Hepatocyte (in vitro differentiated cells): Measurements from ENCODE around the gene PIWIL1. TPM values are rescaled to one million over a fixed set of nuclear protein-coding genes. Genes with fewer than 3 reads are reported as not detected.

ENCODE experiments used
- DNase-seq: peaks from one replicate; pipeline ENCODE4 v3.0.0-alpha.2; 2016; ENCODE audit warnings: low spot score
- H2AFZ ChIP-seq: fragments of 200-600 bp; sonication (generic); 2 replicates; pipeline ENCODE4 v1.6.0; 2016; ENCODE audit warnings: antibody characterized with exemption, mild to moderate bottlenecking
- H3K27ac ChIP-seq: fragments of 200-600 bp; sonication (generic); 2 replicates; pipeline ENCODE4 v1.5.1; 2016; ENCODE audit warnings: mild to moderate bottlenecking
- H3K27me3 ChIP-seq: fragments of 200-600 bp; sonication (generic); 2 replicates; pipeline ENCODE4 v1.6.1; 2016
- H3K36me3 ChIP-seq: fragments of 200-600 bp; sonication (generic); replicated peaks from 2 replicates; pipeline ENCODE4 v1.5.1; 2016; ENCODE audit warnings: low read depth; ENCODE audit not compliant: insufficient read depth
- H3K4me1 ChIP-seq: fragments of 200-600 bp; sonication (generic); 2 replicates; pipeline ENCODE4 v1.5.1; 2016; ENCODE audit warnings: mild to moderate bottlenecking, moderate library complexity; ENCODE audit not compliant: insufficient read depth
- H3K4me2 ChIP-seq: fragments of 200-600 bp; sonication (generic); 2 replicates; pipeline ENCODE4 v1.6.0; 2016
- H3K4me3 ChIP-seq: fragments of 200-600 bp; sonication (generic); 2 replicates; pipeline ENCODE4 v1.5.1; 2016; ENCODE audit warnings: mild to moderate bottlenecking
- H3K79me2 ChIP-seq: fragments of 200-600 bp; sonication (generic); 2 replicates; pipeline ENCODE4 v1.6.0; 2017; ENCODE audit warnings: mild to moderate bottlenecking
- H3K9me2 ChIP-seq: fragments of 200-600 bp; sonication (generic); replicated peaks from 2 replicates; pipeline ENCODE4 v1.6.0; 2017; ENCODE audit warnings: mild to moderate bottlenecking; ENCODE audit not compliant: insufficient read depth
- H3K9me3 ChIP-seq: fragments of 200-600 bp; sonication (generic); 2 replicates; pipeline ENCODE4 v1.5.1; 2016; ENCODE audit warnings: low read depth, mild to moderate bottlenecking
- H4K20me1 ChIP-seq: fragments of 200-600 bp; sonication (generic); 2 replicates; pipeline ENCODE4 v1.6.0; 2016; ENCODE audit warnings: mild to moderate bottlenecking; ENCODE audit not compliant: insufficient read depth, poor library complexity, severe bottlenecking
- CTCF ChIP-seq: fragments of 200-600 bp; sonication (generic); IDR thresholded peaks from 2 replicates; pipeline ENCODE4 v1.5.1; 2016; ENCODE audit warnings: antibody characterized with exemption, mild to moderate bottlenecking; ENCODE audit not compliant: poor library complexity
- EZH2 ChIP-seq: fragments of 200-600 bp; sonication (generic); IDR thresholded peaks from 2 replicates; pipeline ENCODE4 v1.6.1; 2016; ENCODE audit warnings: antibody characterized with exemption, mild to moderate bottlenecking, borderline replicate concordance
- EZH2phosphoT487 ChIP-seq: fragments of 200-600 bp; sonication (generic); IDR thresholded peaks from one replicate; pipeline ENCODE4 v1.6.1; 2018; ENCODE audit warnings: antibody characterized with exemption, mild to moderate bottlenecking, low read depth, moderate library complexity; ENCODE audit not compliant: unreplicated experiment, severe bottlenecking
- WGBS: methylation state at CpG from one replicate; pipeline ENCODE4 v1.1.6; 2016; ENCODE audit warnings: low lambda C conversion rate; ENCODE audit errors: missing lambda C conversion rate; 5-methylcytosine and 5-hydroxymethylcytosine counted together
- polyA plus RNA-seq: library from polyadenylated mRNA; unstranded; fragments of >200 nt; fragmentation: Nextera tagmentation; extraction: Ambion mirVana; gene quantifications from 2 replicates; pipeline ENCODE4 v1.2.1, GENCODE V29; 2016
- total RNA-seq: library from RNA; depleted of rRNA; stranded (reverse); fragments of >200 nt; gene quantifications from 2 replicates; pipeline ENCODE4 v1.2.3, GENCODE V29; 2014

PIWIL1 gene
- total and polyA plus RNA-seq, 2 experiments from 2014 or later = not detected

- Histone ChIP-seq H3K27me3 (peaks cover 3% of the 10 kb centered on the region), H3K9me3 (no peaks in the 10 kb centered on the region), H3K4me3 (no peak overlapping the region), H2AFZ (no peak overlapping the region), H3K36me3 (no peaks in the 10 kb centered on the region), H3K27ac (no peak overlapping the region), H4K20me1 (no peaks in the 10 kb centered on the region), H3K4me1 (no peaks in the 10 kb centered on the region), H3K79me2 (no peaks in the 10 kb centered on the region), H3K9me2 (no peaks in the 10 kb centered on the region), H3K4me2 (no peak overlapping the region)
- no peak for TF ChIP-seq CTCF
- no peak for TF ChIP-seq EZH2phosphoT487
- WGBS = 70% methylated on average over 2 of the region's 2 CpGs
- DNase-seq = no peak
Measured at GRCh38 chr12:130382818-130383217, 45.1 kb downstream of the PIWIL1 start.

- 71% methylated on average over 3 of the region's 3 CpGs for WGBS
- H3K27ac ChIP-seq = no peak overlapping the region
- peaks cover 5% of the 10 kb centered on the region for H3K27me3 ChIP-seq
- no peak for DNase-seq
- TF ChIP-seq EZH2phosphoT487 (no peak), CTCF (no peak), EZH2 (no peak)
- no peak overlapping the region for H3K4me2 ChIP-seq
- H3K79me2 ChIP-seq = no peaks in the 10 kb centered on the region
- H3K9me2 ChIP-seq = no peaks in the 10 kb centered on the region
- no peaks in the 10 kb centered on the region for H3K9me3 ChIP-seq
- H3K36me3 ChIP-seq = no peaks in the 10 kb centered on the region
- H3K4me3 ChIP-seq = no peak overlapping the region
- no peaks in the 10 kb centered on the region for H3K4me1 ChIP-seq
- no peaks in the 10 kb centered on the region for H4K20me1 ChIP-seq
- no peak overlapping the region for H2AFZ ChIP-seq
Measured at GRCh38 chr12:130384234-130384633, 46.5 kb downstream of the PIWIL1 start.

- no peak overlapping the region for H2AFZ ChIP-seq
- no peak overlapping the region for H3K4me2 ChIP-seq
- no peaks in the 10 kb centered on the region for H4K20me1 ChIP-seq
- H3K36me3 ChIP-seq = no peaks in the 10 kb centered on the region
- no peaks in the 10 kb centered on the region for H3K9me3 ChIP-seq
- no peak for TF ChIP-seq EZH2
- no peak for TF ChIP-seq EZH2phosphoT487
- no peak for TF ChIP-seq CTCF
- 74% methylated on average over 4 of the region's 4 CpGs for WGBS
- no peaks in the 10 kb centered on the region for H3K9me2 ChIP-seq
- DNase-seq = no peak
- no peaks in the 10 kb centered on the region for H3K79me2 ChIP-seq
- peaks cover 8% of the 10 kb centered on the region for H3K27me3 ChIP-seq
- H3K4me3 ChIP-seq = no peak overlapping the region
- no peaks in the 10 kb centered on the region for H3K4me1 ChIP-seq
- no peak overlapping the region for H3K27ac ChIP-seq
Measured at GRCh38 chr12:130385193-130385592, 47.5 kb downstream of the PIWIL1 start.

- Histone ChIP-seq H2AFZ (no peak overlapping the region), H3K27ac (no peak overlapping the region), H3K4me3 (no peak overlapping the region), H3K4me1 (no peaks in the 10 kb centered on the region), H3K9me3 (no peaks in the 10 kb centered on the region), H4K20me1 (no peaks in the 10 kb centered on the region), H3K36me3 (no peaks in the 10 kb centered on the region), H3K4me2 (no peak overlapping the region), H3K9me2 (no peaks in the 10 kb centered on the region), H3K79me2 (no peaks in the 10 kb centered on the region), H3K27me3 (peaks cover 5% of the 10 kb centered on the region)
- 58% methylated on average over 14 of the region's 14 CpGs for WGBS
- no peak for DNase-seq
- no peak for TF ChIP-seq CTCF
- TF ChIP-seq EZH2phosphoT487 = no peak
- TF ChIP-seq EZH2 = no peak
Measured at GRCh38 chr12:130391186-130391585, 53.5 kb downstream of the PIWIL1 start.
